ENCODE results near the gene GABRG3. TPM values are rescaled to one million over a fixed set of nuclear protein-coding genes. Genes with fewer than 3 reads are reported as not detected.

Gene GABRG3
- total RNA-seq, 2 experiments from 2014 or later = not detected

- intact Hi-C loops (cut with DNase I, micrococcal nuclease) = no loop called here
- ChIA-PET CTCF (no interaction called here), POLR2A (no interaction called here)
- peaks cover 11 to 22% of the 10 kb centered on the region in 2 experiments for H3K9me3 ChIP-seq (ENCODE audit: control insufficient read depth in 1 of 2, insufficient read depth in 1 of 2, low read length in 2 of 2)
- Mint-ChIP-seq H3K27me3 (no peaks in the 10 kb centered on the region), H3K36me3 (ENCODE audit: low read depth) (no peaks in the 10 kb centered on the region), H3K27ac (no peak overlapping the region), H3K4me1 (ENCODE audit: low read depth) (no peaks in the 10 kb centered on the region), H3K9me3 (peaks cover 4% of the 10 kb centered on the region), H3K4me3 (no peak overlapping the region)
- no peak overlapping the region for H3K27ac ChIP-seq (ENCODE audit: low read depth in 1 of 2, low read length in 2 of 2)
- H3K27me3 ChIP-seq (ENCODE audit: control insufficient read depth in 1 of 2, insufficient read depth in 2 of 2, low read length in 2 of 2) = no peaks in the 10 kb centered on the region
- DNase-seq (no peak), ATAC-seq (ENCODE audit: poor library complexity) (no peak)
- H3K4me3 ChIP-seq (ENCODE audit: low read length) = no peak overlapping the region
- H3K4me1 ChIP-seq (ENCODE audit: insufficient read depth, low read length) = no peaks in the 10 kb centered on the region
- no peak for TF ChIP-seq CTCF (IDR thresholded peaks at IDR 0.05)
- no peaks in the 10 kb centered on the region for H3K36me3 ChIP-seq (ENCODE audit: insufficient read depth, low read length)
These were observed 516.0 kb downstream of the GABRG3 start for GRCh38 chr15:27486683-27487647.

- ChIA-PET CTCF (no interaction called here), POLR2A (no interaction called here)
- Mint-ChIP-seq H3K4me3 (no peak overlapping the region), H3K4me1 (ENCODE audit: low read depth) (no peaks in the 10 kb centered on the region), H3K27me3 (no peaks in the 10 kb centered on the region), H3K9me3 (no peaks in the 10 kb centered on the region), H3K27ac (no peak overlapping the region), H3K36me3 (ENCODE audit: low read depth) (no peaks in the 10 kb centered on the region)
- no peak for DNase-seq
- no peaks in the 10 kb centered on the region for H3K4me1 ChIP-seq (ENCODE audit: insufficient read depth, low read length)
- no peak overlapping the region for H3K27ac ChIP-seq (ENCODE audit: low read depth in 1 of 2, low read length in 2 of 2)
- H3K36me3 ChIP-seq (ENCODE audit: insufficient read depth, low read length) = no peaks in the 10 kb centered on the region
- no peaks in the 10 kb centered on the region for H3K27me3 ChIP-seq (ENCODE audit: control insufficient read depth in 1 of 2, insufficient read depth in 2 of 2, low read length in 2 of 2)
- H3K9me3 ChIP-seq (ENCODE audit: control insufficient read depth in 1 of 2, insufficient read depth in 1 of 2, low read length in 2 of 2) = peaks cover 11 to 21% of the 10 kb centered on the region in 2 experiments
- no peak for TF ChIP-seq CTCF (IDR thresholded peaks at IDR 0.05)
- intact Hi-C loops (cut with DNase I, micrococcal nuclease) = no loop called here
- H3K4me3 ChIP-seq (ENCODE audit: low read length) = no peak overlapping the region
- ATAC-seq (ENCODE audit: poor library complexity) = no peak
These were observed 516.9 kb downstream of the GABRG3 start for GRCh38 chr15:27487846-27488245.

GRCh38 chr15:27490867-27491595 lies 520.0 kb downstream of the GABRG3 start:
- Histone ChIP-seq H3K4me3 (ENCODE audit: low read length) (no peak overlapping the region), H3K36me3 (ENCODE audit: insufficient read depth, low read length) (no peaks in the 10 kb centered on the region), H3K27me3 (ENCODE audit: control insufficient read depth in 1 of 2, insufficient read depth in 2 of 2, low read length in 2 of 2) (no peaks in the 10 kb centered on the region), H3K27ac (ENCODE audit: low read depth in 1 of 2, low read length in 2 of 2) (no peak overlapping the region), H3K9me3 (ENCODE audit: control insufficient read depth in 1 of 2, insufficient read depth in 1 of 2, low read length in 2 of 2) (peaks cover 11 to 13% of the 10 kb centered on the region in 2 experiments), H3K4me1 (ENCODE audit: insufficient read depth, low read length) (no peaks in the 10 kb centered on the region)
- ChIA-PET POLR2A (no interaction called here), CTCF (no interaction called here)
- no peak for TF ChIP-seq CTCF (IDR thresholded peaks at IDR 0.05)
- H3K27me3 Mint-ChIP-seq = no peaks in the 10 kb centered on the region
- intact Hi-C loops (cut with DNase I, micrococcal nuclease) = no loop called here
- H3K9me3 Mint-ChIP-seq = no peaks in the 10 kb centered on the region
- ATAC-seq (ENCODE audit: poor library complexity) (no peak), DNase-seq (no peak)
- H3K4me3 Mint-ChIP-seq = no peak overlapping the region
- H3K4me1 Mint-ChIP-seq (ENCODE audit: low read depth) = no peaks in the 10 kb centered on the region
- no peak overlapping the region for H3K27ac Mint-ChIP-seq
- no peaks in the 10 kb centered on the region for H3K36me3 Mint-ChIP-seq (ENCODE audit: low read depth)

Measured in CD4-positive, alpha-beta T cell (primary cell).